HG03457 (cell line): ENCODE measurements around the gene MAD2L1.
"Not testable (repeated sequence)": the region's sequence is repeated elsewhere in the genome, so short reads cannot be mapped to it uniquely, and the experiment has no call there.

Experiments
- ATAC-seq: cut with Tn5 transposase; IDR thresholded peaks from one replicate; pipeline ENCODE4 v1.9.1; 2021; ENCODE audit warnings: moderate number of reproducible peaks; ENCODE audit not compliant: unreplicated experiment

Gene MAD2L1

GRCh38 chr4:120066517-120067340, at the start of gene MAD2L1:
MAD2L1 (minus strand) TSS chr4:120066848; CDS start chr4:120066734, 114 bp downstream.
- peak; percentile 87 for ATAC-seq

DNA sequence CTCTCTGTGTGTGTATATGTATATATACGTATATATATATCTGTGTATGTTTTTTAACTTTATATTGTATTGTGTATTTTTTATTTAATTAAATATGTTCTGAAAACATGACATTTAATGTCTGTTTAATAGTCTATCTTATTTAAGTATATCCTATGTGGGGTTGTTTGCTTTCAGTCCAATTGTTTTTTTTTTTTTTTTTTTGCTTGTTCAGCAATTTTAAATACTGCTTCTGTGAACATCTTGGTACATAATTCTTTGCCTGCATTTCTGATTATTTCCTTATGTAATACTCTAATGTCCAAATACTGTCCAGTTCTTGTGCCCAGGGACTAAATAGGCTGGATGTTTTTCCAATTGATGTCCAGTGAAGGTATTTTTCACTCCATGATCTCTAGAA, 45.1 kb upstream of the MAD2L1 start:
- no peak for ATAC-seq

DNA sequence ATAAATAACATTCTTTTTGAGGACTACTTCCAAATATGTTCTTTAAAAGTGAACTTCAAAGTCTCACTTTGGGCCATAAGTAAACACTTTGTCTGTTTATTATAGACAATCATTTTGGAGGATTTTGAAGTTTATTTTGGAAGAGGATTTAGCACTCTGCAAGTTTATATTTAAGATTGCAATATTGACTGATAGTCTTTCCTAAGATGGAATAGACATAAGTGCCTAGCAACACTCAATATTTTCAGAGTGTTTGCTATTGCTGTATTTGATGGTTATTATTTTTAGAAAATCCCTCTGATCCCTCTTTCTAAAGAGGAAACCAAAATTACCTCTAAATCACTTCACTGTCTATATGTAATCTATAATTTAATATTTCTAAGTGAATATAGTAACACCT, 42.8 kb upstream of the MAD2L1 start:
- no peak for ATAC-seq

- no peak for ATAC-seq
Observed at GRCh38 chr4:120105472-120105871, 38.8 kb upstream of the MAD2L1 start.

- no peak for ATAC-seq
Observed at GRCh38 chr4:120096508-120097297, 30.1 kb upstream of the MAD2L1 start.

DNA sequence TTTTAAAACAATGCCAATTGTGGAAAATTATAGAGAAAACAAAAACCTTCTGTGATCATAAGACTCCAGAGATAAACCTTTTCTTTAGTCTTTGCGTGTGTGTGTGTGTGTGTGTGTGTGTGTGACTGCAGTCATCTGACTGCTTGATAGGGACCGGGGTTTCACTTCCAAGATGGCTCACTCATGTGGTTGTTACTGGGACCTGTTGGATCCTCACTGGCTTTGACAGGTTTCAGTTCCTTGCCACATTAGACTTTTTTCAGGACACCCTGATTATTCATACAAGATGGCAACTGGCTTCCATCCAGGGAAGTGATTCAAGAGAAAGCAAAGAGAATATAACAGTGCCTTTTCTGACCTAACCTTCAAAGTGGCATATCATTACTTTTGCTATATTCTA, 21.9 kb upstream of the MAD2L1 start:
- no peak for ATAC-seq

DNA sequence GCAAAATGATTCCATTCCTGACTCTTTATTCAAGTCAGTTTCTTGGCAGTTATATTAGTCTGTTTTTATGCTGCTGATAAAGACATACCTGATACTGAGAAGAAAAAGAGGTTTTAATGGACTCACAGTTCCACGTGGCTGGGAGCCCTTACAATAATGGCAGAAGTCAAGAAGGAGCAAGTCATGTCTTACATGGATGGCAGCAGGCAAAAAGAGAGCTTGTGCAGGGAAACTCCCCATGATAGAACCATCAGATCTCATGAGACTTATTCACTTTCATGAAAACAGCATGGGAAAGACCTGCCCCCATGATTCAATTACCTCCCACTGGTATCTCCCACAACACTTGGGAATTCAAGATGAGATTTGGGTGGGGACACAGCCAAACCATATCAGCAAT, 21.4 kb upstream of the MAD2L1 start:
- not testable (repeated sequence) for ATAC-seq

DNA sequence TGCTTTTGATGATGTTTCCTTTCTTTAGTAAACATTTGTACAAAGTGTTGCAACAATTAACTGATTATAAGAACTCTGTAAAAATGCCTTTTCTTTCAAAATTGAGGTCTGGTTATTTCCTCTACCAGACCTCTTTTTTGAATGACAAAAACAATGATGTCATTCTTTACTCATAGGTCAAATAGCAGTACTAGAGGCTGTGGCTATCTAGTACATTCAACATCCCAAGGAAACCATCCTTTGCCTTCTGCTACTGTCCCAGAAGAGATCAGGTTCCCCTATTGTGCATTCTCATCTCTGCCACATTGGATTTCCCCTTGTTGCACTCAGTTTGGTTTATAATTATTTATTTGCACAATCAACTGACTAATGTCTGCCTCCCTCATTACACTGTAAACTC, 19.1 kb upstream of the MAD2L1 start:
- ATAC-seq: no peak

- ATAC-seq: no peak
Observed at GRCh38 chr4:120084327-120084726, 17.7 kb upstream of the MAD2L1 start.

GRCh38 chr4:120083152-120083551, 16.5 kb upstream of the MAD2L1 start:
- ATAC-seq: no peak

DNA sequence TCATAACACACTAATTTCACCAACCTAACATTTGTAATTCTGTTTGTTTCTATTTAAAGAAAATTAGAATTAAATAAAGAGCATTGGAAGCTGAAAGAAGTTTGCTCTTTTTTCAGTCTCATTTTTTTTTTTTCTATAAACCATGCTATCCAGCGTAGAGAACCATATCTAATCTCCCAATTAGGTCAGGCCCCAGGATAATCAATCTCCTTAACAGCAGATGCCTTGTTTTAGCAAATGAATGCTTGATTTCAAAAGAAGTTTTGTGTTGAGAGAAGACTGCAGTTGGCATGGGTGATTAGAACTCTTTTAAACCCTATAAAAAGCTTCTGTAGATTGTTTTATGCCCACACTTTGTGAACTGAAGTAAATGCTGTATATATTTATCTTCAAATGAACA, 15.6 kb upstream of the MAD2L1 start:
- no peak for ATAC-seq

GRCh38 chr4:120081726-120082125, 15.1 kb upstream of the MAD2L1 start:
- no peak for ATAC-seq

GRCh38 chr4:120080533-120080932, 13.9 kb upstream of the MAD2L1 start:
- no peak for ATAC-seq

- no peak for ATAC-seq
Observed at GRCh38 chr4:120079839-120080520, 13.3 kb upstream of the MAD2L1 start.

- ATAC-seq: no peak
Observed at GRCh38 chr4:120078216-120078615, 11.6 kb upstream of the MAD2L1 start.

- ATAC-seq: no peak
Observed at GRCh38 chr4:120071192-120071795, 4.6 kb upstream of the MAD2L1 start.

GRCh38 chr4:120070196-120070595, 3.5 kb upstream of the MAD2L1 start:
- no peak for ATAC-seq

DNA sequence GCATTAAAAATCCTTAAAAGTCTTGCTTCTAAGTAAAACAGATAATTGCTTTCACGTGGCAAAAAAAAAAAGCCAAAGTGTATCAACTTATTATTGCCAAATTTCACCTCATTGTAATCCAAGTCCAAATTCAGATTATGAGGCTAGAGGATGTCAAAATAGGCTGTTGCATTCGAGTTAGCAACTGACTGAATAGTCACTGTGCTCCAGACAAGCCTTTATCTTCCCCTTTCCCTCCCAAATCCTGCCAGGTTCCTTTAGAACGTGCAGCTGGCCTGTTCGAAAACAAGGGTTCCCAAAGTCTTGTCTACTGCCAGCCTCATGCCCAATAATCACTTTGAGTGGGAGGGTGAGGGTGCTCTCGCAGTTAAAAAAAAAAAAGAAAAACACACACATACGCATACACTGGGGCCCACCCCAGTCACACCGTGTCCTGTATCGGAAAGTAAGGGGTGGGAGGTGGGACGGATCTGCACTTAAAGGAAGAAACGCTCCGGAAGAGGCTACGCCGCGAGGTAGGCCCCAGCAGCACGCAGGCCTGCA, 603 bp downstream of the MAD2L1 start:
- ATAC-seq: peak; percentile 51

DNA sequence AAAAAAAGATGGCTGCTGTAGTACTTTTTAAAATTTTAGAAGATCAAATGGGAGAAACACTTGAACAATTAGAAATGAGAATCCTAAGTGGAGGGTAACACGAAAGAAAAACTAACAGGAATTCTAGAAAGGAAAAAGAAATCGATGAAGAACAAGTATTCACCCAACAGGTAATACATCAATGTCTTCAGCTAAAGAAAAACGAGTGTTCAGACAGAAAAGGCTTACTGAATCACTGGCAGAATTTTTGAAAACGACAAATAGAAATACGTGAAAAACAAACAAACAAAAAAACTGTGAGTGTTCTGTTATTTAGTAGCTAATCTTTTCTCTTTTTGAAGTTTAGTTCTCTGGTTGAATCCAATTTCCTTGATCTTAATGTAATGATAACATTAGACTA, 1.8 kb downstream of the MAD2L1 start:
- ATAC-seq: no peak

DNA sequence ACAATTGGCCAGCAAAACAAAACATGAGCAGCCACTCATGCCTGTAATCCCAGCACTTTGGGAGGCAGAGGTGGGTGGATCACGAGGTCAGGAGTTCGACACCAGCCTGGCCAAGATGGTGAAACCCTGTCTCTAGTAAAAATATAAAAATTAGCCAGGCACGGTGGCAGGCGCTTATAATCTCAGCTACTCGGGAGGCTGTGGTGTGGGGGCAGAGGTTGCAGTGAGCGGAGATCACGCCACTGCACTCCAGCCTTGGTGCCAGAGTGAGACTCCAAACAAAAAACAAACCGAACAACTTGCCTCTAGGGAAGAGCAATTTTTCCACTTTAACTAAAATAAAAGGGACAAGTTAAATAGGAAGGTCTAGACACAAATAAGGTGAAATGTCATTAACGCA, 2.9 kb downstream of the MAD2L1 start:
- ATAC-seq: not testable (repeated sequence)

- no peak for ATAC-seq
Observed at GRCh38 chr4:120062663-120063195, 3.9 kb downstream of the MAD2L1 start.
